GM23248 (cell line): ENCODE measurements around the gene CYB561A3.

Source experiments
- EZH2 ChIP-seq: fragments of 200-600 bp; sonication (generic); IDR thresholded peaks from 2 replicates; pipeline ENCODE4 v1.6.1; 2018; ENCODE audit warnings: antibody characterized with exemption, mild to moderate bottlenecking; ENCODE audit not compliant: insufficient read depth, poor library complexity, severe bottlenecking
- EZH2phosphoT487 ChIP-seq: fragments of 200-600 bp; sonication (generic); IDR thresholded peaks from 2 replicates; pipeline ENCODE4 v1.6.1; 2018; ENCODE audit warnings: antibody characterized with exemption, moderate library complexity, mild to moderate bottlenecking, low read depth; ENCODE audit not compliant: insufficient read depth

DNA sequence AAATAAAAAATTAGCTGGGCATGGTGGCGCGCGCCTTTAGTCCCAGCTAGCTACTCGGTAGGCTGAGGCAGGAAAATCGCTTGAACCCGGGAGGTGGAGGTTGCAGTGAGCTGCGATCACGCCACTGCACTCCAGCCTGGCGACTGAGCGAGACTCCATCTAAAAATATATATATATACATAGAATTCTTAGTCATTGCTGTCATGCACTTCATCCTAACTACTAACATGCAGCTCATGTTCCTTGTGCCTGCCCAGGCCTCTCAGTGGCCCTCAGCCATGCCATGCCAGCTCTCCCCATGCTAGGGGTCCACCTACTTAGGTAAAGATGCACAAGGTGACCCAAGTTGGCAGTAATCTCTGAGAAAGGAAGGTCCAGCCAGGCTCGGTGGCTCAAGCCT, 3.1 kb downstream of the CYB561A3 start:
- TF ChIP-seq EZH2, result no peak
- no peak for TF ChIP-seq EZH2phosphoT487
